Measurements from ENCODE around the gene CCDC149.
A peak's percentile ranks its signal among the peaks of the same experiment; 100 is the strongest.
"Not testable (repeated sequence)": the region's sequence is repeated elsewhere in the genome, so short reads cannot be mapped to it uniquely, and the experiment has no call there.

CCDC149 gene

GRCh38 chr4:24915121-24915922, 2.5 kb upstream of the CCDC149 start:
- Histone ChIP-seq H3K4me1 (ENCODE audit: control insufficient read depth, insufficient read depth, low read length) (peaks cover 10% of the 10 kb centered on the region), H3K4me2 (ENCODE audit: low read length) (no peak overlapping the region), H3K36me3 (ENCODE audit: insufficient read depth, low read length) (no peaks in the 10 kb centered on the region), H3K9ac (ENCODE audit: low read depth, low read length) (no peak overlapping the region), H3K4me3 (ENCODE audit: low read length) (no peak overlapping the region), H3K27me3 (ENCODE audit: control insufficient read depth, insufficient read depth, low read length) (peaks cover 9% of the 10 kb centered on the region), H3K9me3 (replicated peaks; ENCODE audit: low read length) (no peaks in the 10 kb centered on the region)

- no peak overlapping the region for H3K4me3 ChIP-seq (ENCODE audit: low read length)
- H3K9ac ChIP-seq (ENCODE audit: low read depth, low read length): no peak overlapping the region
- H3K4me1 ChIP-seq (ENCODE audit: control insufficient read depth, insufficient read depth, low read length): peaks cover 10% of the 10 kb centered on the region
- H3K36me3 ChIP-seq (ENCODE audit: insufficient read depth, low read length): no peaks in the 10 kb centered on the region
- H3K9me3 ChIP-seq (replicated peaks; ENCODE audit: low read length): no peaks in the 10 kb centered on the region
- H3K27me3 ChIP-seq (ENCODE audit: control insufficient read depth, insufficient read depth, low read length): peaks cover 9% of the 10 kb centered on the region
- no peak overlapping the region for H3K4me2 ChIP-seq (ENCODE audit: low read length)
Measured at GRCh38 chr4:24914460-24914859, 1.6 kb upstream of the CCDC149 start.

- Histone ChIP-seq H3K4me3 (ENCODE audit: low read length) (peak overlapping the region; percentile 85), H3K9me3 (replicated peaks; ENCODE audit: low read length) (no peaks in the 10 kb centered on the region), H3K27me3 (ENCODE audit: control insufficient read depth, insufficient read depth, low read length) (peaks cover 4% of the 10 kb centered on the region), H3K4me2 (ENCODE audit: low read length) (peak overlapping the region; percentile 92), H3K36me3 (ENCODE audit: insufficient read depth, low read length) (no peaks in the 10 kb centered on the region), H3K4me1 (ENCODE audit: control insufficient read depth, insufficient read depth, low read length) (peaks cover 10% of the 10 kb centered on the region), H3K9ac (ENCODE audit: low read depth, low read length) (peak overlapping the region; percentile 92)
Measured at GRCh38 chr4:24913119-24913485, 260 bp upstream of the CCDC149 start.

GRCh38 chr4:24910499-24910898, 2.3 kb downstream of the CCDC149 start:
- no peak overlapping the region for H3K4me2 ChIP-seq (ENCODE audit: low read length)

GRCh38 chr4:24909606-24910005, 3.2 kb downstream of the CCDC149 start:
- peaks cover 10% of the 10 kb centered on the region for H3K4me1 ChIP-seq (ENCODE audit: control insufficient read depth, insufficient read depth, low read length)
- not testable (repeated sequence) for H3K4me3 ChIP-seq (ENCODE audit: low read length); H3K9me3 ChIP-seq (replicated peaks; ENCODE audit: low read length); H3K9ac ChIP-seq (ENCODE audit: low read depth, low read length); H3K4me2 ChIP-seq (ENCODE audit: low read length); H3K27me3 ChIP-seq (ENCODE audit: control insufficient read depth, insufficient read depth, low read length); H3K36me3 ChIP-seq (ENCODE audit: insufficient read depth, low read length)

More at GRCh38 chr4:24910499-24910898, 2.3 kb downstream of the CCDC149 start:
- Histone ChIP-seq H3K27me3 (ENCODE audit: control insufficient read depth, insufficient read depth, low read length) (peaks cover 4% of the 10 kb centered on the region), H3K9ac (ENCODE audit: low read depth, low read length) (no peak overlapping the region), H3K4me3 (ENCODE audit: low read length) (no peak overlapping the region), H3K36me3 (ENCODE audit: insufficient read depth, low read length) (no peaks in the 10 kb centered on the region), H3K9me3 (replicated peaks; ENCODE audit: low read length) (no peaks in the 10 kb centered on the region), H3K4me1 (ENCODE audit: control insufficient read depth, insufficient read depth, low read length) (peaks cover 10% of the 10 kb centered on the region)

DNA sequence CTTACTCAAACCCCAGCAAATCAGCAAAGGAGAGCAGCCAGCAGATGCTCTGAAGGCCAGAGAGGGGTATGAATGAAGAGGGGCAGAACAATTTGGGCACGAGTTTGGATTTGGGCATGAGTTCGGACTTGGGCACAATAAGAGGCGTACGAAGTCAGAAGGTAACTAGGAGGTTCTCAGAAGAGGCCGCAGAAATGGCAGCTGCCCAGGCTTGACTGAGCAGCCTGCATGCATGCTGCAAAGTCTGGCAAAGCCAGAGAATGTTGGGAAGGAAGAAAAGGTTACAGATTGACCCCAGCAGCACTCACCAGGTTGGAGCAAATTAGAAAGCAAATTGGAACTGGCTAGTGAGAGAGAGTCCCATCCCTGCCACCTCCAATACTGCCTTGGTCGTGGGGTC, 15.2 kb downstream of the CCDC149 start:
- no peaks in the 10 kb centered on the region for H3K36me3 ChIP-seq (ENCODE audit: insufficient read depth, low read length)
- no peaks in the 10 kb centered on the region for H3K27me3 ChIP-seq (ENCODE audit: control insufficient read depth, insufficient read depth, low read length)
- no peaks in the 10 kb centered on the region for H3K4me1 ChIP-seq (ENCODE audit: control insufficient read depth, insufficient read depth, low read length)
- no peak overlapping the region for H3K4me3 ChIP-seq (ENCODE audit: low read length)
- no peak overlapping the region for H3K9ac ChIP-seq (ENCODE audit: low read depth, low read length)
- H3K9me3 ChIP-seq (replicated peaks; ENCODE audit: low read length): no peaks in the 10 kb centered on the region
- no peak overlapping the region for H3K4me2 ChIP-seq (ENCODE audit: low read length)

DNA sequence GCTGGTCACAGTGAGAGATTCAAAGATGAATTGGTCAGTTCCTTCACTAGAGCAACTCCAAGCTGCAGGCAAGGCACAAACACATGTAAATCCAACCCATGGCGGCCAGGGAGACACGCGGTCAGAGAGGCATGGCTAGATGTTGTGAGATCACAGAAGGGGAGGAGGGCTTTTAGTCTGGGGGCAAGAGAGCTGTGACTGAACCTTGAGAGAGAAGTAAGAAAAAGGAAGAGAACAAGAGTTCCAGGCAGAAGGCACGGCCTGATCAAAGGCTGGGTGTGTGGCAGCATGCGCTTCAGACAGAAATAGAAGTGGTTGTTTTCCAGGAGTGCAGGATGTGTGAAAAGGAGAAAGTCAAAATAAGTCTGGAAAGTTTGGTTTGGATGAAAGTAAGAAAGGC, 15.9 kb downstream of the CCDC149 start:
- Histone ChIP-seq H3K27me3 (ENCODE audit: control insufficient read depth, insufficient read depth, low read length) (no peaks in the 10 kb centered on the region), H3K9ac (ENCODE audit: low read depth, low read length) (no peak overlapping the region), H3K9me3 (replicated peaks; ENCODE audit: low read length) (no peaks in the 10 kb centered on the region), H3K4me1 (ENCODE audit: control insufficient read depth, insufficient read depth, low read length) (no peaks in the 10 kb centered on the region), H3K36me3 (ENCODE audit: insufficient read depth, low read length) (no peaks in the 10 kb centered on the region), H3K4me2 (ENCODE audit: low read length) (no peak overlapping the region), H3K4me3 (ENCODE audit: low read length) (no peak overlapping the region)

- H3K36me3 ChIP-seq (ENCODE audit: insufficient read depth, low read length): no peaks in the 10 kb centered on the region
- H3K9me3 ChIP-seq (replicated peaks; ENCODE audit: low read length): no peaks in the 10 kb centered on the region
- H3K27me3 ChIP-seq (ENCODE audit: control insufficient read depth, insufficient read depth, low read length): no peaks in the 10 kb centered on the region
- no peak overlapping the region for H3K4me3 ChIP-seq (ENCODE audit: low read length)
- no peak overlapping the region for H3K9ac ChIP-seq (ENCODE audit: low read depth, low read length)
- no peaks in the 10 kb centered on the region for H3K4me1 ChIP-seq (ENCODE audit: control insufficient read depth, insufficient read depth, low read length)
- no peak overlapping the region for H3K4me2 ChIP-seq (ENCODE audit: low read length)
Measured at GRCh38 chr4:24896056-24896455, 16.8 kb downstream of the CCDC149 start.

- Histone ChIP-seq H3K27me3 (ENCODE audit: control insufficient read depth, insufficient read depth, low read length) (no peaks in the 10 kb centered on the region), H3K4me2 (ENCODE audit: low read length) (no peak overlapping the region), H3K9me3 (replicated peaks; ENCODE audit: low read length) (no peaks in the 10 kb centered on the region), H3K36me3 (ENCODE audit: insufficient read depth, low read length) (no peaks in the 10 kb centered on the region), H3K9ac (ENCODE audit: low read depth, low read length) (no peak overlapping the region), H3K4me1 (ENCODE audit: control insufficient read depth, insufficient read depth, low read length) (no peaks in the 10 kb centered on the region), H3K4me3 (ENCODE audit: low read length) (no peak overlapping the region)
Measured at GRCh38 chr4:24895461-24895860, 17.4 kb downstream of the CCDC149 start.

- Histone ChIP-seq H3K9me3 (replicated peaks; ENCODE audit: low read length) (no peaks in the 10 kb centered on the region), H3K4me1 (ENCODE audit: control insufficient read depth, insufficient read depth, low read length) (peaks cover 2% of the 10 kb centered on the region), H3K4me2 (ENCODE audit: low read length) (no peak overlapping the region), H3K9ac (ENCODE audit: low read depth, low read length) (no peak overlapping the region), H3K27me3 (ENCODE audit: control insufficient read depth, insufficient read depth, low read length) (no peaks in the 10 kb centered on the region), H3K4me3 (ENCODE audit: low read length) (no peak overlapping the region), H3K36me3 (ENCODE audit: insufficient read depth, low read length) (no peaks in the 10 kb centered on the region)
Measured at GRCh38 chr4:24894846-24895245, 18.0 kb downstream of the CCDC149 start.

DNA sequence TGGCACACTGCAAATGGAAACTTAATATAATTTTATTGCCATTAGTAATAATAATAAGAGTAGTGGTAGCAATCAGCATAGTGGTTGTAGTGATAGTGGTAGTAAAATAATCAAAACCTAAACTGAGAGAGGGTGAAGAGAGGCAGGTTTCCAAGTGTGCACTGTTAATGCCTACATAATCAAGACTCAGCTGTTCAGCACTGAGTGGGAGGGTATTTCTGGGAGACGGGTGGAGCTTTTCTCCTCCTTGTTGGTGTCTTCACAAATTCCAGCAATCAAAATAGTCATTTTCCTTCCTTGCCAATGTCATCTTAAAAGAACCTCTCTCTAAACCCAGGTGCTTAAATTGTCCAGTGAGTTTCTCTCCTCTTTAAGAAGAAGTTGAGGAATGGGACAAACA, 18.6 kb downstream of the CCDC149 start:
- H3K4me3 ChIP-seq (ENCODE audit: low read length): no peak overlapping the region
- no peaks in the 10 kb centered on the region for H3K9me3 ChIP-seq (replicated peaks; ENCODE audit: low read length)
- H3K36me3 ChIP-seq (ENCODE audit: insufficient read depth, low read length): no peaks in the 10 kb centered on the region

GRCh38 chr4:24892778-24893177, 20.1 kb downstream of the CCDC149 start:
- H3K4me1 ChIP-seq (ENCODE audit: control insufficient read depth, insufficient read depth, low read length): peaks cover 3% of the 10 kb centered on the region
- no peak overlapping the region for H3K4me3 ChIP-seq (ENCODE audit: low read length)
- no peaks in the 10 kb centered on the region for H3K27me3 ChIP-seq (ENCODE audit: control insufficient read depth, insufficient read depth, low read length)
- H3K4me2 ChIP-seq (ENCODE audit: low read length): no peak overlapping the region
- no peak overlapping the region for H3K9ac ChIP-seq (ENCODE audit: low read depth, low read length)
- H3K9me3 ChIP-seq (replicated peaks; ENCODE audit: low read length): no peaks in the 10 kb centered on the region
- H3K36me3 ChIP-seq (ENCODE audit: insufficient read depth, low read length): no peaks in the 10 kb centered on the region

More for the DNA sequence above, 18.6 kb downstream of the CCDC149 start:
- Histone ChIP-seq H3K27me3 (ENCODE audit: control insufficient read depth, insufficient read depth, low read length) (no peaks in the 10 kb centered on the region), H3K4me2 (ENCODE audit: low read length) (no peak overlapping the region), H3K9ac (ENCODE audit: low read depth, low read length) (no peak overlapping the region), H3K4me1 (ENCODE audit: control insufficient read depth, insufficient read depth, low read length) (peaks cover 3% of the 10 kb centered on the region)
